NCI-H128 (cell line): ENCODE results near the gene PHEX.

Source experiments
- DNase-seq: peaks from one replicate; lab custom pipeline; 2025; ENCODE audit not compliant: unreplicated experiment; lab: John Stamatoyannopoulos, UW

PHEX gene

GRCh38 chrX:22097012-22097694, 65.0 kb downstream of the PHEX start:
- no peak for DNase-seq

DNA sequence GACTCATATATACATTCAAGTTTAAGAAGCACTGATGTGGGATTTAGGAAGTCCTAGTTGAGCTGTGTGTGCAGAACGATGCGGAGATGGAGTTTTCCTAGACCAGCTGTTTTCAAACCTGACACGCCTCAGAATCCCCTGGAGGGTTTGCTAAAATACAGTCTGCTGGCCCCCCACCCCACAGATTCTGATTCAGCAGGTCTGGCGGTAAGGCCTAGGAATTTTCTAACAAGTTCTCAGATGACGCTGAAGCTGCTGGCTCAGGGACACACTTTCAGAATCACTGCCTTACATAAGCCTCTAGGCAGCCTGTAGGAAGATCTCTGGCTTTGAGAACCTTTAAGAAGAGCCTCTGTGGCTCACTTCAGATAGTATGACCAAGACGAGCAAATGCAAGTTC, 73.1 kb downstream of the PHEX start:
- no peak for DNase-seq

DNA sequence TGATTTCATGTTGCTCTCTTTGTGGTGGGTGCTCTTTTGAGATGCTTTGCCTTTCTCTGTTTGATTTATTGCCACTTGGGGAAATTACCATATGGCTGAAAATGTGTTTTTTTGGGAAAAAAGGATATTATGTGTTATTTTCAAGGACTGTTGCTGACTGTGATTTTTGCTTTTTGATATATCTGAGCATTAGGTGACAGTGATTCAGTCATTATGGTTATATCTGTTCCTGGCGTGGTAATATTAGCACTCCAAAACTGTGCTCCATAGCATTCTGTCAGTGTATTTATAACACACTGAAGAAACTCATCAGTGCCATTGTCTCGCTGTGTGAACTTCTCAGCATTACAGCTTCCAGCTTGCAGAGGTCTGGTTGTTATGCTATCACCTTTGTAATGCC, 73.8 kb downstream of the PHEX start:
- no peak for DNase-seq

- no peak for DNase-seq
These were observed 77.3 kb downstream of the PHEX start for GRCh38 chrX:22109442-22109841.

- DNase-seq = no peak
These were observed 78.8 kb downstream of the PHEX start for GRCh38 chrX:22110729-22111494.

DNA sequence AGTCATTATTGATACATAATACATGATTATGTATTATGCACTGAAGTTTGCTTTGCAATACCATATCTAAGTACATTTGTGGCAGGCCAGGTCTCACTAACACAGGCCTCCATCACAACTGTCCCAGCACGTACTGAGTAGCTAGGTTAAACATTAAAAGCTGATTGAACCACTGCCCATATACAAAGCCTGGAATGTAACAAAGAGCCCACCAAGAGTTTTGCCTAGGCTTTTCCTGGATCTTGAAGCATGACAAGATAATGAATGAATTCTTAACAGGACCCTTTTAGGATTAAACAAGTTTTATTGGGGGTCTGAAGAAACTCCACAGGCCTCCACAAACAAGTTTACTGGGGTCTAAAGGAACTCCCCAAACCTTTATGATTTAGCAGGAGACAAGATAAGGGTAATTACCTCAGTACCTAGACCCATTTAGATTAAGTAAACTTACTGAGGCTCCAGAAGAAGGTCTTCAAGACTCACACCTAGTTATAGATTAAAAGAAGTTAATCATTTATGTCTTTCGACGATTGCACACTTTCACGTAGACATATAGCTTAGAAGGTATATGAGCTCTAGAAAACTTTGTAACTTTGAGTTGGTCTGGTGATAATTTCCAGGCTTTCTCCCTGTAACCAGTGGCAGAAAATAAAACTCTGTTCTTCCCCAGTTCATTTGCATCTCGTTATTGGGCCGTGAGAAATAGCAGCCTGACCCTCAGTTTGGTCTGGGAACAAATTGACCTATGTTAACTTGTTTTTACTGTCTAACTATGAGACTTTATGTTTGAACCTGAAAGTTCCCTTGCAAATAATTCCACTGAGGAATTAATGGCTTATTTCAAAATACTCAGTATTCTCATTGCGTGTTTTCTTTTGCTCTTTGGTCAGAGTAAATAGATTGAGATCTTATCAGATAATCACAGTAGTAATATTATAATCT, 84.8 kb downstream of the PHEX start:
- no peak for DNase-seq

- DNase-seq = no peak
These were observed 85.5 kb downstream of the PHEX start for GRCh38 chrX:22117633-22118032.

GRCh38 chrX:22118161-22118830, 86.2 kb downstream of the PHEX start:
- no peak for DNase-seq

- no peak for DNase-seq
These were observed 89.0 kb downstream of the PHEX start for GRCh38 chrX:22121161-22121560.

DNA sequence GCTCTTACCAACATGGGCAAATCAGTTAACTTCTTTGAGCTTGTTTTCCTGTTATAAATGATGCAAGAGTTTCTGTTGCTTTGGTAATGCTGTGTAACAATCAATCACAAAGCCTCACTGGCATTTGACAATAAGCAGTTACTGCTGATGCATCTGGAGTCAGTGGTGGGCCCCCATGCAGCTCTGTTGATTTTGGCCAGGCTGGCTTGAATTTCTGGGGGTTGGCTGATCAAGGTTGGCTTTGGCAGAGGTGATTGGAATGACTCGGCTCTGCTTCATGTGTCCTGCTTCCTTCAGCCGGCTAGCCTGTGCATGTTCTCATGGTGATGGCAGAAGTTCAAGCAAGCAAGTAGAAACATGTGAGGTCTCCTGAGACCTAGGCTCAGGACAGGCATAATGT, 90.4 kb downstream of the PHEX start:
- DNase-seq = no peak

- no peak for DNase-seq
These were observed 92.0 kb downstream of the PHEX start for GRCh38 chrX:22124098-22124497.

GRCh38 chrX:22125481-22125880, 93.4 kb downstream of the PHEX start:
- DNase-seq = no peak

DNA sequence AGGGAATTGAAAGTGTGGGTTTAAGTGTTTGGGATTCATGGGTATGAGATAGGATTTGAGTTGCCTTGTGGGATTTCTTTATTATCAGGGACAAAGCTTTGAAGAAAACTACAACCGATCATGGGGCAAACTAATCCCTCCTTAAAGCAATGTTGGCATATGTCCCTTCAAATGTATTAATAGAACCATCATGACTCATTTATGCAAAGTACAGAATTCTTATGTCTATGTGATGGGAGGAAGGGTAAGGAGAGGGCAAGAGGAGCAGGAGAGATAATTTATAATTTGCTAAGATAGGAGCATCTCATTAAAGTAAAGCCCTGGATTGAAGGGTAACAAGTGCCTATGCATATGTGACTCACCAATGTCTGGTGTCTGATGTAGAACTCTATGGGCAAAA, 94.2 kb downstream of the PHEX start:
- DNase-seq = no peak

GRCh38 chrX:22128961-22129360, 96.8 kb downstream of the PHEX start:
- DNase-seq = no peak

DNA sequence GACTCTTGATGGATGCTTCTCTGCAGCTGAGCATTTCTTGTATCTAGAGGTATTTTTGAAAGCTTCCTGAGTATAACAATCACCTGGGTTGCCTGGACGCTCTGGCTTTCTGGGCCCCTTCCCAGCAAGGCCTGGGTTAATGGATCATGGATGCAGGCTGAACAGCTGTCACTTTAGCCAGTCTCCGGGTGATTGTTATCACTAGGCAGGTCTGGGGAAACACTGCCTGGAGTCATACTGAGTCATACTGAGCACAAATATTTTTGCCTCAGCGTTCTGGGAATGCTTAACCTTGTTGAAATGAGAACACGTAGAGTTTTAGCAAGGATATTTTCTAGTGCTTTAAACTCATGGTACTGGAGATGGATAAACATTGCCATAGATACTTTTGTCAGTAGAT, 102.6 kb downstream of the PHEX start:
- no peak for DNase-seq

GRCh38 chrX:22135171-22135711, 103.1 kb downstream of the PHEX start:
- no peak for DNase-seq

DNA sequence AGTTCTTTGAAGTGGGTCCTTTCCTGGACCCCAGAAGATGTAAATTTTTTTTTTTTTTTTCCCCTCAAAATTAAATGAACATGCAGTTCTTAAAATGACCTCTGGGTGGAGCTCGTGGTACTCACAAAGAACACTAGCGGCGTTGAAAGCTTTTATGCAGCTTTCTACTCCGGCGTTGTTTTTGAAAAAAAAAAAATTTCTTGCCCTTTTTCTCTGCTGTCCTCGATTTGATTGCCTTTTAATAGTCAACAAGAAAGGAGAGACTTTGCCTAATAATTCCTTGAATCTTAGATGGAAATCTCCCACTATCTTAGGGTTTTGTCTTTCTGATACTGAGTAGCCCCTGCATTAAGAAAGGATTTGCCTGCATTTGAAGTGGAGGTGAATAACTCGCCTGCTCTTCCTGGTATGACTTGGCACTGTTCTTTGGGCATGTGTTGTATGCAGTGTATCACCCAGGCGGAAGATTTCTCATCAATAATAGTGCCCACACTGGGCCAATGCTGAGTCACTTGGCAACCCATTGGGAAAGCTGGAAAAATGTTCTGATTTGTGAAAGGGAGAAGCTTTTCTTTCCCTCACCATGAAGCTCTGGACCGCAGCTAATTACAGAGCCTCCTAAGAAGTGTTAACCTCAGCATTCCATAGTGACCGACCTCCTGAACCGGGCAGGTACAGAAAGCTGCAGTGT, 104.0 kb downstream of the PHEX start:
- peak; percentile 8 for DNase-seq

DNA sequence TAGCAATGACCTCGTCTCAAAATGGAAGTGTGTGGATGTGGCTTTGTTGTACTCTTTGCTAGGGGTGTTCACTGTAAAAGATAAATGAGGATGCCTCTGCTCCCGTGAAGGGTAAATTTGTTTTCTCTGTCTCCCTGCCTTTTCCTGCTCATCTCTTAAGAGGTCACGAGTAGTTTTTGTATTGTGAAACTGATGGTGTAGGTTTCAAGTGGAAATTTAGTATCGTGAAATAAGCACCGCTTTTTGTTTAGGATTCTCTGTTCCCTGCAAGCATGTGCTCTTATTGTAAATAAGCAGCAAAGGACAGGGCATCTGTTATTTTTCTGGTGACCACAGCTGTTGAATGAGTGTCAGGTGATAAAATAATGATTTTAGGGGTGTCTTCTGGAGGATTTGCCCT, 104.6 kb downstream of the PHEX start:
- no peak for DNase-seq

GRCh38 chrX:22139822-22140221, 107.7 kb downstream of the PHEX start:
- DNase-seq = peak; percentile 44

GRCh38 chrX:22141047-22141730, 109.1 kb downstream of the PHEX start:
- no peak for DNase-seq
